ENCODE measurements around the gene ANKRD11.

ANKRD11 gene

DNA sequence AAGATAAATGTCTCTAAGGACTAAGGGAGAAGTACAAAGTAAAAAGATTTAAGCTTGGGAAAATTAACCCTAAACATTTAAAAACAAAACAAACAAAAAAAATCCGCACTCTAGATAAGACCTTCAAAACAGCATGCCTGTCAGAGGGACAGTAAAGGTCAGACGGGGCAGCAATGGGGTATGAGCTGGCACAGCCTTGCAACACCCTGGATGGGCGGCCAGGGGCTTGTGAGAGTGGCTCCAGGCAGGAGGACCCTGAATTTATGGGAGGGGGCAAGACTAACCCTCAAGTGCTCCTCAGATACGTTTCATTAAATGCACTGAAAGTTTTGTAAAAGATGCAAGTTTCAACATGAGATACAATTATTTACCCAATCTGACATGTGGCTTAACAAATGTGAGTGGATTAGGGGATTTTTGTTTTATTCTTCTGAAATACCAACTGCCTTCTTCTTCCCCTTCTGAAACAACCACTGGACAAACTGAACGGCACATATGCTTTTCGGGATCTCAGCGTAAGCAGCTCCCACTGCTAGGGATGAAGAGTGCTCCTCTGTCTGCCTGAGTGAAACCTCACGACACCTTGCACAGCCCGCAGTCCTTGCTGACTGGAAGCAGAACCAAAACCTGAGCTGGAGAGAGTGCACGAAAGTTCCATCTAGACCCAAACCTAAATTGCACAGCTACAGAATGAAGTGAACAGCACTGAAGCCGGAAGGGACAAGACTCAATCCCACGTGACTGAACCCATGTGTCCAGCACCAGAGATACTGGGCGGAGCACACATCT, 128.4 kb downstream of the ANKRD11 start:
- H3K4me3 ChIP-seq (ENCODE audit: low read length) = no peak overlapping the region
- TF ChIP-seq, protein P1, sequence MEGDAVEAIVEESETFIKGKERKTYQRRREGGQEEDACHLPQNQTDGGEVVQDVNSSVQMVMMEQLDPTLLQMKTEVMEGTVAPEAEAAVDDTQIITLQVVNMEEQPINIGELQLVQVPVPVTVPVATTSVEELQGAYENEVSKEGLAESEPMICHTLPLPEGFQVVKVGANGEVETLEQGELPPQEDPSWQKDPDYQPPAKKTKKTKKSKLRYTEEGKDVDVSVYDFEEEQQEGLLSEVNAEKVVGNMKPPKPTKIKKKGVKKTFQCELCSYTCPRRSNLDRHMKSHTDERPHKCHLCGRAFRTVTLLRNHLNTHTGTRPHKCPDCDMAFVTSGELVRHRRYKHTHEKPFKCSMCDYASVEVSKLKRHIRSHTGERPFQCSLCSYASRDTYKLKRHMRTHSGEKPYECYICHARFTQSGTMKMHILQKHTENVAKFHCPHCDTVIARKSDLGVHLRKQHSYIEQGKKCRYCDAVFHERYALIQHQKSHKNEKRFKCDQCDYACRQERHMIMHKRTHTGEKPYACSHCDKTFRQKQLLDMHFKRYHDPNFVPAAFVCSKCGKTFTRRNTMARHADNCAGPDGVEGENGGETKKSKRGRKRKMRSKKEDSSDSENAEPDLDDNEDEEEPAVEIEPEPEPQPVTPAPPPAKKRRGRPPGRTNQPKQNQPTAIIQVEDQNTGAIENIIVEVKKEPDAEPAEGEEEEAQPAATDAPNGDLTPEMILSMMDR (conservative IDR thresholded peaks at IDR 0.05; ENCODE audit: low read length) = no peak
- no peak for DNase-seq (ENCODE audit: low read depth)

DNA sequence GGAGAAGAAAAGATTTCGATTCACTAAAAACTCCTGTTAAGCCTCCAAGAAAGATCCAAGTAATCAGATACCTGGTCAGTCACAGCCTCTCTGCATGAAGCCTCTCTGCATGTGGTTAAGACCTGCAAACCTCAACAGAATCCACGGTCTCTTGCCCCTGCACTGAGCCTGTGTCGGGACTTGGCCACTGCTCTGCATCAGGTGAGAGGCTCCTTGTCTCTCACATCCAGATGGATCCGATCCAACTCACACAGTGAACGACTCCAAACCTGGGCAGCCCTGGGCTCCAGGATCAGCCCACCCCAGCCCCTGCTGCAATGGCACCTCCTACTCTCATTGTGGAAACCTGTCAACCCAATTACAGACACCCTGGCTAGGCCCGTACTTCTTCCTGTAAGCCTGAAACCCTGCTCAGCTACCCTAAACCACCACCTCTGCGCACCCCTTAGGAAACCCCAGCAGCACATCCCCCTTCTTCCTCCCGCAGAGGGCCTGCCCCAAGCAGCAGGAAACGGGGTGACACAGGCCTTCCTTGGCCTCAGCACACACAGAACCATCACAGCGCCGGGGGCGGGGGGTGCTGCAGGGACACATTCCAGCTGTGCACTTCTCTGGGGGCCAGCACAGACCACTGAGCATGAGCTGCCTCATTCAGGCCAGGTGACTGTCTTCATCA, 129.5 kb downstream of the ANKRD11 start:
- DNase-seq (ENCODE audit: low read depth) = no peak
- no peak overlapping the region for H3K4me3 ChIP-seq (ENCODE audit: low read length)
- TF ChIP-seq, protein P1 (conservative IDR thresholded peaks at IDR 0.05; ENCODE audit: low read length) = no peak

GRCh38 chr16:89359264-89360147, 130.9 kb downstream of the ANKRD11 start:
- H3K4me3 ChIP-seq (ENCODE audit: low read length) = no peak overlapping the region
- no peak for DNase-seq (ENCODE audit: low read depth)
- TF ChIP-seq, protein P1 (conservative IDR thresholded peaks at IDR 0.05; ENCODE audit: low read length) = no peak

GRCh38 chr16:89358030-89359005, 132.0 kb downstream of the ANKRD11 start:
- no peak for DNase-seq (ENCODE audit: low read depth)
- H3K4me3 ChIP-seq (ENCODE audit: low read length) = no peak overlapping the region
- TF ChIP-seq, protein P1 (conservative IDR thresholded peaks at IDR 0.05; ENCODE audit: low read length) = no peak

GRCh38 chr16:89357055-89357816, 133.1 kb downstream of the ANKRD11 start:
- TF ChIP-seq, protein P1 (conservative IDR thresholded peaks at IDR 0.05; ENCODE audit: low read length) = no peak
- H3K4me3 ChIP-seq (ENCODE audit: low read length) = no peak overlapping the region
- DNase-seq (ENCODE audit: low read depth) = no peak
